Neural cell (in vitro differentiated cells): ENCODE measurements around the gene AFF2. TPM values are rescaled to one million over a fixed set of nuclear protein-coding genes. Genes with fewer than 3 reads are reported as not detected.
"Not testable (repeated sequence)": the region's sequence is repeated elsewhere in the genome, so short reads cannot be mapped to it uniquely, and the experiment has no call there.

Experiments
- H2AFZ ChIP-seq: fragments of 200-600, 300-800 bp; sonication (generic), shearing (Covaris generic); 2 replicates; pipeline ENCODE4 v1.6.0; 2014; ENCODE audit warnings: low read depth, mild to moderate bottlenecking, antibody characterized with exemption, low read length, moderate library complexity
- H3F3A ChIP-seq: fragments of 200-600 bp; shearing (Covaris generic); 2 replicates; pipeline ENCODE4 v1.6.1; 2016; ENCODE audit warnings: mild to moderate bottlenecking, moderate library complexity, mixed read lengths, antibody characterized with exemption, low read length; ENCODE audit not compliant: insufficient read depth, poor library complexity, severe bottlenecking
- H3K27ac ChIP-seq: fragments of 200-600, 300-800 bp; sonication (generic), shearing (Covaris generic); 2 replicates; pipeline ENCODE4 v1.5.1; 2014; ENCODE audit warnings: mild to moderate bottlenecking, low read length, moderate library complexity
- H3K27me3 ChIP-seq: fragments of 300-800, 200-600 bp; sonication (generic), shearing (Covaris generic); 2 replicates; pipeline ENCODE4 v1.6.0; 2014; ENCODE audit warnings: mild to moderate bottlenecking, low read depth, low read length, moderate library complexity; ENCODE audit not compliant: insufficient read depth
- H3K36me3 ChIP-seq: fragments of 300-800, 200-600 bp; sonication (generic), shearing (Covaris generic); 2 replicates; pipeline ENCODE4 v1.5.1; 2014; ENCODE audit warnings: mild to moderate bottlenecking, antibody characterized with exemption, low read length, moderate library complexity; ENCODE audit not compliant: insufficient read depth
- H3K4me2 ChIP-seq: fragments of 300-800, 200-600 bp; sonication (generic), shearing (Covaris generic); 2 replicates; pipeline ENCODE4 v1.6.0; 2014; ENCODE audit warnings: mild to moderate bottlenecking, low read length
- H3K4me3 ChIP-seq: fragments of 300-800, 200-600 bp; sonication (generic), shearing (Covaris generic); 2 replicates; pipeline ENCODE4 v1.5.1; 2014; ENCODE audit warnings: mild to moderate bottlenecking, low read length, moderate library complexity
- H3K79me2 ChIP-seq: fragments of 200-600 bp; shearing (Covaris generic); replicated peaks from 2 replicates; pipeline ENCODE4 v1.6.0; 2014; ENCODE audit warnings: mild to moderate bottlenecking, low read length, moderate library complexity; ENCODE audit not compliant: insufficient read depth
- H3K9ac ChIP-seq: fragments of 300-800, 200-600 bp; sonication (generic), shearing (Covaris generic); 2 replicates; pipeline ENCODE4 v1.6.1; 2016; ENCODE audit warnings: mild to moderate bottlenecking, low read length, mixed read lengths
- H3K9me2 ChIP-seq: fragments of 200-600 bp; shearing (Covaris generic); 2 replicates; pipeline ENCODE4 v1.6.1; 2016; ENCODE audit warnings: mild to moderate bottlenecking, low read length, mixed read lengths; ENCODE audit not compliant: insufficient read depth
- H3K9me3 ChIP-seq: fragments of 200-600, 300-800 bp; sonication (generic), shearing (Covaris generic); 2 replicates; pipeline ENCODE4 v1.6.1; 2016; ENCODE audit warnings: mild to moderate bottlenecking, mixed run types, low read length, moderate library complexity, mixed read lengths
- H4K20me1 ChIP-seq: fragments of 200-600 bp; shearing (Covaris generic); 2 replicates; pipeline ENCODE4 v1.6.1; 2016; ENCODE audit warnings: mild to moderate bottlenecking, mixed run types; ENCODE audit not compliant: insufficient read depth
- CTCF ChIP-seq: fragments of 450-650 bp; IDR thresholded peaks from 2 replicates; pipeline ENCODE4 v1.5.1; 2014; ENCODE audit warnings: antibody characterized with exemption, mild to moderate bottlenecking, moderate library complexity; ENCODE audit not compliant: poor library complexity, severe bottlenecking
- EP300 ChIP-seq: fragments of 450-650 bp; conservative IDR thresholded peaks from 2 replicates; pipeline ENCODE4 v1.6.1; 2014; ENCODE audit warnings: antibody characterized with exemption, mild to moderate bottlenecking, moderate library complexity; ENCODE audit not compliant: poor library complexity, severe bottlenecking
- RAD21 ChIP-seq: fragments of 450-650 bp; conservative IDR thresholded peaks from 2 replicates; pipeline ENCODE4 v1.6.1; 2014; ENCODE audit warnings: antibody characterized with exemption, mild to moderate bottlenecking, moderate library complexity
- REST ChIP-seq: IDR thresholded peaks from 2 replicates; pipeline ENCODE4 v1.6.1; 2012; ENCODE audit warnings: borderline replicate concordance
- SMC3 ChIP-seq: fragments of 450-650 bp; conservative IDR thresholded peaks from 2 replicates; pipeline ENCODE4 v1.6.1; 2014; ENCODE audit warnings: antibody characterized with exemption, mild to moderate bottlenecking, moderate library complexity; ENCODE audit not compliant: poor library complexity
- TAF1 ChIP-seq: IDR thresholded peaks from 2 replicates; pipeline ENCODE4 v1.6.1; 2012; ENCODE audit warnings: low read depth
- polyA plus RNA-seq: library from polyadenylated mRNA; depleted of rRNA; stranded (reverse); fragments of >200 nt; gene quantifications from 2 replicates; pipeline ENCODE4 v1.2.3, GENCODE V29; 2014

AFF2 gene
- polyA plus RNA-seq, 1 donor from 2014 or later, result 10.5 TPM

- Histone ChIP-seq H3K9me3 (no peaks in the 10 kb centered on the region), H3K9ac (no peak overlapping the region), H3K79me2 (no peaks in the 10 kb centered on the region), H3K27ac (no peak overlapping the region), H4K20me1 (no peaks in the 10 kb centered on the region), H3K36me3 (no peaks in the 10 kb centered on the region), H3K4me2 (no peak overlapping the region), H2AFZ (no peak overlapping the region), H3K9me2 (no peaks in the 10 kb centered on the region), H3K4me3 (no peak overlapping the region), H3K27me3 (no peaks in the 10 kb centered on the region), H3F3A (no peaks in the 10 kb centered on the region)
- TF ChIP-seq EP300 (no peak), RAD21 (no peak), REST (no peak)
These were observed 405.0 kb downstream of the AFF2 start for GRCh38 chrX:148905400-148905799.

GRCh38 chrX:148906628-148907027 lies 406.2 kb downstream of the AFF2 start:
- H4K20me1 ChIP-seq, H3K79me2 ChIP-seq, H3K9me3 ChIP-seq, H3K4me2 ChIP-seq, H3K27ac ChIP-seq, H3K9ac ChIP-seq, H3K27me3 ChIP-seq, H3K9me2 ChIP-seq, H3F3A ChIP-seq, H3K4me3 ChIP-seq, H3K36me3 ChIP-seq, H2AFZ ChIP-seq: not testable (repeated sequence)

GRCh38 chrX:148909758-148910157 lies 409.3 kb downstream of the AFF2 start:
- no peak overlapping the region for H2AFZ ChIP-seq
- H3K4me2 ChIP-seq, result no peak overlapping the region
- H3K27ac ChIP-seq, result peak overlapping the region; percentile 55
- no peak overlapping the region for H3K4me3 ChIP-seq
- H3F3A ChIP-seq, result no peaks in the 10 kb centered on the region
- H3K9me3 ChIP-seq, result no peaks in the 10 kb centered on the region
- H3K36me3 ChIP-seq, result no peaks in the 10 kb centered on the region
- H4K20me1 ChIP-seq, result no peaks in the 10 kb centered on the region
- H3K9ac ChIP-seq, result no peak overlapping the region
- TF ChIP-seq EP300, result peak; percentile 63
- TF ChIP-seq CTCF, result no peak
- no peak for TF ChIP-seq RAD21
- TF ChIP-seq TAF1, result no peak
- no peak for TF ChIP-seq SMC3
- no peaks in the 10 kb centered on the region for H3K79me2 ChIP-seq
- H3K9me2 ChIP-seq, result no peaks in the 10 kb centered on the region
- no peaks in the 10 kb centered on the region for H3K27me3 ChIP-seq
